Panc1 (cell line): ENCODE data around the gene EAF2. TPM values are rescaled to one million over a fixed set of nuclear protein-coding genes. Genes with fewer than 3 reads are reported as not detected.

ENCODE experiments used
- ATAC-seq: fragments of 200-7000 bp; cut with Tn5 transposase; 2 replicates; pipeline ENCODE4 v1.9.1; 2020; ENCODE audit warnings: mild to moderate bottlenecking, moderate library complexity
- BruUV-seq: library from RNA; stranded (reverse); fragments of 400-500 nt; replicated peaks from 2 replicates; lab custom pipeline; 2021; lab: Mats Ljungman, UMichigan
- CTCF ChIA-PET: fragments of 300-600 bp; sonication (Branson Sonifier 250); formaldehyde crosslinking; loops from one replicate; lab custom pipeline; 2022; ENCODE audit warnings: antibody characterized with exemption; lab: Charles Lee
- POLR2A ChIA-PET: fragments of 300-600 bp; sonication (Branson Sonifier 250); formaldehyde crosslinking; loops from one replicate; lab custom pipeline; 2022; ENCODE audit warnings: antibody characterized with exemption; lab: Charles Lee
- DNase-seq: peaks from one replicate; pipeline ENCODE4 v3.0.0-alpha.2; 2010; ENCODE audit warnings: low read depth, low spot score
- H3K27ac ChIP-seq: 2 replicates; pipeline ENCODE4 v1.5.1; 2011; ENCODE audit warnings: mild to moderate bottlenecking, low read length, inconsistent platforms
- H3K27me3 ChIP-seq: fragments of 200-500 bp; sonication (Bioruptor generic); 2 replicates; pipeline ENCODE4 v1.6.0; 2014; ENCODE audit warnings: low read length, inconsistent platforms; ENCODE audit not compliant: control insufficient read depth, insufficient read depth
- H3K36me3 ChIP-seq: fragments of 200-500 bp; sonication (Bioruptor generic); 2 replicates; pipeline ENCODE4 v1.5.1; 2014; ENCODE audit warnings: inconsistent platforms, mild to moderate bottlenecking, low read length, moderate library complexity; ENCODE audit not compliant: control insufficient read depth, insufficient read depth
- H3K4me1 ChIP-seq: 2 replicates; pipeline ENCODE4 v1.5.1; 2011; ENCODE audit warnings: inconsistent platforms, mild to moderate bottlenecking, low read length, moderate library complexity; ENCODE audit not compliant: control insufficient read depth, insufficient read depth
- H3K4me3 ChIP-seq, 2 experiments: 2 replicates each; pipeline ENCODE4 v1.5.1; 2011 to 2012; ENCODE audit warnings: low read depth in 2 of 2, low read length in 2 of 2, mild to moderate bottlenecking in 2 of 2, inconsistent platforms in 1 of 2, moderate library complexity in 1 of 2
- H3K9me3 ChIP-seq: fragments of 200-500 bp; sonication (Bioruptor generic); 2 replicates; pipeline ENCODE4 v1.5.1; 2014; ENCODE audit warnings: low read depth, mild to moderate bottlenecking, inconsistent platforms, low read length, moderate library complexity; ENCODE audit not compliant: control insufficient read depth, insufficient read depth
- POLR2AphosphoS5 ChIP-seq: IDR thresholded peaks from 2 replicates; pipeline ENCODE4 v1.6.1; 2012; ENCODE audit warnings: mild to moderate bottlenecking, low read depth, low read length, moderate library complexity
- SIN3A ChIP-seq: IDR thresholded peaks from 2 replicates; pipeline ENCODE4 v1.6.1; 2012; ENCODE audit warnings: low read depth, mild to moderate bottlenecking, low read length, moderate library complexity, borderline replicate concordance; ENCODE audit not compliant: insufficient read depth
- TCF7L2 ChIP-seq: IDR thresholded peaks from 2 replicates; pipeline ENCODE4 v1.6.1; 2011; ENCODE audit warnings: mild to moderate bottlenecking, low read depth, low read length, inconsistent platforms
- in situ Hi-C: cut with HindIII; loops from 2 replicates; pipeline ENCODE4 v1.10.0; 2016; ENCODE audit warnings: low sequenced_read_pairs, low pct_unique_long_range_greater_than_20kb
- intact Hi-C: fragments of 100-400 bp; cut with micrococcal nuclease; formaldehyde crosslinking; loops from one replicate; pipeline ENCODE4 v1.10.0; 2022; ENCODE audit not compliant: unreplicated experiment
- total RNA-seq: library from RNA; stranded (reverse); gene quantifications from one replicate; pipeline ENCODE4 v1.2.1, GENCODE V29; 2021; ENCODE audit not compliant: unreplicated experiment
- TF ChIP-seq, protein P1 (sequence below): fragments of 450-650 bp; IDR thresholded peaks from 2 replicates; pipeline ENCODE4 v1.5.1; 2017; ENCODE audit warnings: mild to moderate bottlenecking
- TF ChIP-seq, protein P2 (sequence below), 2 experiments: IDR thresholded peaks; 2 replicates each; pipeline ENCODE4 v1.6.1; 2011 to 2012; ENCODE audit warnings: low read depth in 2 of 2, control low read depth in 1 of 2, low read length in 1 of 2, mild to moderate bottlenecking in 1 of 2, moderate library complexity in 1 of 2; ENCODE audit not compliant: insufficient read depth in 1 of 2

Gene EAF2
- total RNA-seq, 1 experiment from 2014 or later, result 5.3 TPM

DNA sequence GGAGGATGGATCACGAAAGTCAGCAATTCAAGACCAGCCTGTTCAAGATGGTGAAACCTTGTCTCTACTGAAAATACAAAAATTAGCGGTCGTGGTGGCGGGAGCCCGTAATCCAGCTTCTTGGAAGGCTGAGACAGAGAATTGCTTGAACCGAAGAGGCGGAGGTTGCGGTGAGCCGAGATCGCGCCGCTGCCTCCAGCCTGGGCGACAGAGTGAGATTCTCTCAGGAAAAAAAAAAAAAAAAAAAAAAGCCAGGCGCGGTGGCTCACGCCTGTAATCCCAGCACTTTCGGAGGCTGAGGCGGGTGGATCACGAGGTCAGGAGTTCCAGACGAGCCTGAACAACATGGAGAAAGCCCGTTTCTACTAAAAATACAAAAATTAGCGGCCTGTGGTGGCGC lies 5.0 kb downstream of the EAF2 start:
- ATAC-seq, result no peak
- BruUV-seq, result no TSS peak
- Histone ChIP-seq H3K36me3 (no peaks in the 10 kb centered on the region), H3K4me3 (no peak overlapping the region), H3K9me3 (no peaks in the 10 kb centered on the region), H3K27me3 (no peaks in the 10 kb centered on the region), H3K27ac (no peak overlapping the region), H3K4me1 (peaks cover 5% of the 10 kb centered on the region; the same call in 1 of the 2 replicates)
- ChIA-PET POLR2A (no interaction called here), CTCF (no interaction called here)
- in situ Hi-C loops (no loop called here), intact Hi-C loops (loop anchor here (10.0 kb wide), 1 partner anchor 545 kb away; the partner anchor contains the start of genes FAM162A and MIX23)
- DNase-seq, result no peak
- TF ChIP-seq, protein P1, sequence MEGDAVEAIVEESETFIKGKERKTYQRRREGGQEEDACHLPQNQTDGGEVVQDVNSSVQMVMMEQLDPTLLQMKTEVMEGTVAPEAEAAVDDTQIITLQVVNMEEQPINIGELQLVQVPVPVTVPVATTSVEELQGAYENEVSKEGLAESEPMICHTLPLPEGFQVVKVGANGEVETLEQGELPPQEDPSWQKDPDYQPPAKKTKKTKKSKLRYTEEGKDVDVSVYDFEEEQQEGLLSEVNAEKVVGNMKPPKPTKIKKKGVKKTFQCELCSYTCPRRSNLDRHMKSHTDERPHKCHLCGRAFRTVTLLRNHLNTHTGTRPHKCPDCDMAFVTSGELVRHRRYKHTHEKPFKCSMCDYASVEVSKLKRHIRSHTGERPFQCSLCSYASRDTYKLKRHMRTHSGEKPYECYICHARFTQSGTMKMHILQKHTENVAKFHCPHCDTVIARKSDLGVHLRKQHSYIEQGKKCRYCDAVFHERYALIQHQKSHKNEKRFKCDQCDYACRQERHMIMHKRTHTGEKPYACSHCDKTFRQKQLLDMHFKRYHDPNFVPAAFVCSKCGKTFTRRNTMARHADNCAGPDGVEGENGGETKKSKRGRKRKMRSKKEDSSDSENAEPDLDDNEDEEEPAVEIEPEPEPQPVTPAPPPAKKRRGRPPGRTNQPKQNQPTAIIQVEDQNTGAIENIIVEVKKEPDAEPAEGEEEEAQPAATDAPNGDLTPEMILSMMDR, result no peak
- no peak for TF ChIP-seq TCF7L2
- TF ChIP-seq POLR2AphosphoS5, result no peak
- no peak for TF ChIP-seq SIN3A
- TF ChIP-seq, protein P2, sequence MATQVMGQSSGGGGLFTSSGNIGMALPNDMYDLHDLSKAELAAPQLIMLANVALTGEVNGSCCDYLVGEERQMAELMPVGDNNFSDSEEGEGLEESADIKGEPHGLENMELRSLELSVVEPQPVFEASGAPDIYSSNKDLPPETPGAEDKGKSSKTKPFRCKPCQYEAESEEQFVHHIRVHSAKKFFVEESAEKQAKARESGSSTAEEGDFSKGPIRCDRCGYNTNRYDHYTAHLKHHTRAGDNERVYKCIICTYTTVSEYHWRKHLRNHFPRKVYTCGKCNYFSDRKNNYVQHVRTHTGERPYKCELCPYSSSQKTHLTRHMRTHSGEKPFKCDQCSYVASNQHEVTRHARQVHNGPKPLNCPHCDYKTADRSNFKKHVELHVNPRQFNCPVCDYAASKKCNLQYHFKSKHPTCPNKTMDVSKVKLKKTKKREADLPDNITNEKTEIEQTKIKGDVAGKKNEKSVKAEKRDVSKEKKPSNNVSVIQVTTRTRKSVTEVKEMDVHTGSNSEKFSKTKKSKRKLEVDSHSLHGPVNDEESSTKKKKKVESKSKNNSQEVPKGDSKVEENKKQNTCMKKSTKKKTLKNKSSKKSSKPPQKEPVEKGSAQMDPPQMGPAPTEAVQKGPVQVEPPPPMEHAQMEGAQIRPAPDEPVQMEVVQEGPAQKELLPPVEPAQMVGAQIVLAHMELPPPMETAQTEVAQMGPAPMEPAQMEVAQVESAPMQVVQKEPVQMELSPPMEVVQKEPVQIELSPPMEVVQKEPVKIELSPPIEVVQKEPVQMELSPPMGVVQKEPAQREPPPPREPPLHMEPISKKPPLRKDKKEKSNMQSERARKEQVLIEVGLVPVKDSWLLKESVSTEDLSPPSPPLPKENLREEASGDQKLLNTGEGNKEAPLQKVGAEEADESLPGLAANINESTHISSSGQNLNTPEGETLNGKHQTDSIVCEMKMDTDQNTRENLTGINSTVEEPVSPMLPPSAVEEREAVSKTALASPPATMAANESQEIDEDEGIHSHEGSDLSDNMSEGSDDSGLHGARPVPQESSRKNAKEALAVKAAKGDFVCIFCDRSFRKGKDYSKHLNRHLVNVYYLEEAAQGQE (IDR thresholded peaks at IDR 0.05; ENCODE audit: insufficient read depth in 1 of 2, low read depth in 2 of 2, low read length in 1 of 2), result no peak

DNA sequence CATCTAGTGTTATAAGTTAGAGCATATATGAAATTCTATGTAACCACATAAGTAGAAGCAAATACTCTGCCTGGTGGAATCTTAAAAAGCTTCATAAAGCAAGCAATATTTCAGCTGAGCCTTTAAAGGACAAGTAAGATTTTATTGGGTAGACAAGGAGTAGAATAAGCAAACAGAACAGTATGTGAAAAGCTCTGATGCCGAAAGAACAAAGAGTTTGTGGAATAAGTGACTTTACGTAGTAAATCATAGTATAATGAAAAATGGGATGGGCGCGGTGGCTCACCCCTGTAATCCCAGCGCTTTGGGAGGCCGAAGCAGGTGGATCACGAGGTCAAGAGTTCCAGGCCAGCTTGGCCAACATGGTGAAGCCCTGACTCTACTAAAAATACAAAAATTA lies 9.9 kb downstream of the EAF2 start:
- TF ChIP-seq SIN3A (no peak), POLR2AphosphoS5 (no peak), TCF7L2 (no peak)
- TF ChIP-seq, protein P1, result no peak
- TF ChIP-seq, protein P2 (IDR thresholded peaks at IDR 0.05; ENCODE audit: insufficient read depth in 1 of 2, low read depth in 2 of 2, low read length in 1 of 2), result no peak
- intact Hi-C loops (no loop called here), in situ Hi-C loops (no loop called here)
- H3K4me1 ChIP-seq, result no peaks in the 10 kb centered on the region
- BruUV-seq, result no TSS peak
- no peak for DNase-seq
- CTCF ChIA-PET, result no interaction called here
- no peaks in the 10 kb centered on the region for H3K36me3 ChIP-seq
- H3K4me3 ChIP-seq, result no peak overlapping the region
- no peak for ATAC-seq
- H3K27me3 ChIP-seq, result no peaks in the 10 kb centered on the region
- POLR2A ChIA-PET, result no interaction called here
- no peak overlapping the region for H3K27ac ChIP-seq
- no peaks in the 10 kb centered on the region for H3K9me3 ChIP-seq
